Neuronal stem cell (in vitro differentiated cells): ENCODE results near the gene SMYD3.

Source experiments
- DNase-seq: peaks from one replicate; pipeline ENCODE4 v3.0.0-alpha.2; 2013; ENCODE audit warnings: low spot score
- H2AFZ ChIP-seq: one replicate; pipeline ENCODE4 v1.6.1; 2013; ENCODE audit warnings: mild to moderate bottlenecking, low read length, inconsistent platforms
- H2AK5ac ChIP-seq: 2 replicates; pipeline ENCODE4 v1.6.1; 2013; ENCODE audit warnings: low read depth, mild to moderate bottlenecking, inconsistent platforms, low read length, moderate library complexity, mixed read lengths
- H2BK120ac ChIP-seq: 2 replicates; pipeline ENCODE4 v1.6.1; 2013; ENCODE audit warnings: low read depth, mild to moderate bottlenecking, inconsistent platforms, low read length, moderate library complexity, mixed read lengths
- H2BK12ac ChIP-seq: one replicate; pipeline ENCODE4 v1.6.1; 2013; ENCODE audit warnings: low read length, inconsistent platforms
- H2BK15ac ChIP-seq: 2 replicates; pipeline ENCODE4 v1.6.1; 2013; ENCODE audit warnings: mild to moderate bottlenecking, low read length, inconsistent platforms, mixed read lengths
- H2BK5ac ChIP-seq: one replicate; pipeline ENCODE4 v1.6.1; 2013; ENCODE audit warnings: inconsistent platforms, mild to moderate bottlenecking, low read length, moderate library complexity
- H3K14ac ChIP-seq: one replicate; pipeline ENCODE4 v1.6.1; 2013; ENCODE audit warnings: low read length, inconsistent platforms
- H3K18ac ChIP-seq: 2 replicates; pipeline ENCODE4 v1.6.1; 2013; ENCODE audit warnings: low read length, inconsistent platforms
- H3K23ac ChIP-seq: 2 replicates; pipeline ENCODE4 v1.6.1; 2013; ENCODE audit warnings: low read depth, mild to moderate bottlenecking, mixed read lengths, low read length, inconsistent platforms; ENCODE audit not compliant: poor library complexity
- H3K27ac ChIP-seq: replicated peaks from 3 replicates; pipeline ENCODE4 v1.5.1; 2013; ENCODE audit warnings: low read length, inconsistent platforms
- H3K27me3 ChIP-seq, 3 experiments: 2 replicates each; pipeline ENCODE4 v1.6.1; 2013; ENCODE audit warnings: low read length in 3 of 3, mild to moderate bottlenecking in 2 of 3, inconsistent platforms in 1 of 3, low read depth in 1 of 3, mixed read lengths in 1 of 3, moderate library complexity in 1 of 3; ENCODE audit not compliant: control insufficient read depth in 3 of 3, insufficient read depth in 3 of 3
- H3K36me3 ChIP-seq, 2 donors: replicated peaks in 1 of 2; 2 replicates each; pipeline ENCODE4 v1.6.1; 2013; ENCODE audit warnings: low read length in 2 of 2; ENCODE audit not compliant: control insufficient read depth in 2 of 2, insufficient read depth in 2 of 2
- H3K4ac ChIP-seq: 2 replicates; pipeline ENCODE4 v1.6.1; 2013; ENCODE audit warnings: inconsistent platforms, mild to moderate bottlenecking, low read length, moderate library complexity
- H3K4me1 ChIP-seq, 2 donors: 1 replicate in 1 of 2; 2 replicates in 1 of 2; pipeline ENCODE4 v1.6.1; 2013; ENCODE audit warnings: low read length in 2 of 2, low read depth in 1 of 2; ENCODE audit not compliant: control insufficient read depth in 2 of 2, insufficient read depth in 1 of 2
- H3K4me2 ChIP-seq: one replicate; pipeline ENCODE4 v1.6.1; 2013; ENCODE audit warnings: mild to moderate bottlenecking, low read length, inconsistent platforms; ENCODE audit not compliant: insufficient read depth, poor library complexity, severe bottlenecking
- H3K4me3 ChIP-seq, 2 donors: 2 replicates each; pipeline ENCODE4 v1.5.1; 2013; ENCODE audit warnings: low read length in 2 of 2, mild to moderate bottlenecking in 2 of 2, inconsistent platforms in 1 of 2, moderate library complexity in 1 of 2
- H3K79me1 ChIP-seq: one replicate; pipeline ENCODE4 v1.6.1; 2013; ENCODE audit warnings: low read depth, mild to moderate bottlenecking, inconsistent platforms, low read length, moderate library complexity
- H3K9ac ChIP-seq: one replicate; pipeline ENCODE4 v1.6.1; 2013; ENCODE audit warnings: mild to moderate bottlenecking, low read depth, low read length, inconsistent platforms; ENCODE audit not compliant: poor library complexity
- H3K9me3 ChIP-seq, 2 donors: replicated peaks in 1 of 2; 2 replicates each; pipeline versions ENCODE3 to v1.6.1; 2013; ENCODE audit warnings: low read length in 2 of 2, mild to moderate bottlenecking in 2 of 2, inconsistent platforms in 1 of 2, low read depth in 1 of 2, mixed read lengths in 1 of 2, moderate library complexity in 1 of 2; ENCODE audit not compliant: control insufficient read depth in 2 of 2, insufficient read depth in 1 of 2
- H4K8ac ChIP-seq: one replicate; pipeline ENCODE4 v1.6.1; 2013; ENCODE audit warnings: low read depth, mild to moderate bottlenecking, inconsistent platforms, low read length, moderate library complexity
- H4K91ac ChIP-seq: one replicate; pipeline ENCODE4 v1.6.1; 2013; ENCODE audit warnings: low read length, low read depth, mild to moderate bottlenecking, inconsistent platforms; ENCODE audit not compliant: poor library complexity
- WGBS, 2 donors: extraction: QIAGEN DNeasy Blood & Tissue Kit; methylation state at CpG; one replicate each; pipeline ENCODE4 v1.1.7; 2013; ENCODE audit warnings: missing lambda C conversion rate in 2 of 2, mixed read lengths in 1 of 2; ENCODE audit not compliant: insufficient read length in 2 of 2, insufficient replicate concordance in 1 of 2; ENCODE audit errors: extremely low coverage in 2 of 2; 5-methylcytosine and 5-hydroxymethylcytosine counted together

Gene SMYD3

GRCh38 chr1:246212013-246212412, 295.1 kb downstream of the SMYD3 start:
- Histone ChIP-seq H2AK5ac (no peak overlapping the region), H3K9ac (no peak overlapping the region), H2BK5ac (no peak overlapping the region), H3K36me3 (no peaks in the 10 kb centered on the region), H3K4me3 (no peak overlapping the region), H3K27me3 (no peaks in the 10 kb centered on the region), H3K4me2 (no peak overlapping the region), H4K91ac (no peak overlapping the region), H2BK120ac (no peak overlapping the region), H3K4me1 (peaks cover 2 to 7% of the 10 kb centered on the region in 2 donors), H3K23ac (no peak overlapping the region), H2BK12ac (no peak overlapping the region), H3K27ac (no peak overlapping the region), H3K14ac (no peak overlapping the region), H4K8ac (no peak overlapping the region), H3K4ac (no peak overlapping the region), H2BK15ac (no peak overlapping the region), H2AFZ (no peak overlapping the region), H3K9me3 (no peaks in the 10 kb centered on the region), H3K18ac (no peak overlapping the region), H3K79me1 (no peaks in the 10 kb centered on the region)
- no peak for DNase-seq
- no CpG with 5 or more reads among the region's 2 CpGs for WGBS, 2 donors

- Histone ChIP-seq H3K23ac (no peak overlapping the region), H4K8ac (no peak overlapping the region), H3K79me1 (no peaks in the 10 kb centered on the region), H2BK120ac (no peak overlapping the region), H3K4me2 (no peak overlapping the region), H3K9ac (no peak overlapping the region), H3K9me3 (no peaks in the 10 kb centered on the region), H3K36me3 (no peaks in the 10 kb centered on the region), H3K18ac (no peak overlapping the region), H2BK15ac (no peak overlapping the region), H4K91ac (no peak overlapping the region), H2BK12ac (no peak overlapping the region), H2AFZ (peak overlapping the region; percentile 53), H3K27me3 (no peaks in the 10 kb centered on the region), H3K4ac (no peak overlapping the region), H3K14ac (no peak overlapping the region), H2AK5ac (no peak overlapping the region), H3K27ac (no peak overlapping the region), H3K4me1 (peaks cover 2 to 7% of the 10 kb centered on the region in 2 donors), H2BK5ac (no peak overlapping the region), H3K4me3 (no peak overlapping the region)
- no peak for DNase-seq
- WGBS, 2 donors = no CpG with 5 or more reads among the region's 10 CpGs
Observed at GRCh38 chr1:246210756-246211155, 296.3 kb downstream of the SMYD3 start.

GRCh38 chr1:246208105-246208504, 299.0 kb downstream of the SMYD3 start:
- Histone ChIP-seq H4K8ac (no peak overlapping the region), H4K91ac (no peak overlapping the region), H3K27ac (no peak overlapping the region), H3K14ac (no peak overlapping the region), H2BK120ac (no peak overlapping the region), H3K18ac (no peak overlapping the region), H3K9ac (no peak overlapping the region), H3K4ac (no peak overlapping the region), H3K23ac (no peak overlapping the region), H2BK12ac (no peak overlapping the region), H2BK5ac (no peak overlapping the region), H3K36me3 (no peaks in the 10 kb centered on the region), H3K4me1 (peaks cover 2 to 7% of the 10 kb centered on the region in 2 donors), H2AK5ac (no peak overlapping the region), H3K9me3 (no peaks in the 10 kb centered on the region), H3K4me3 (no peak overlapping the region), H3K79me1 (no peaks in the 10 kb centered on the region), H3K27me3 (no peaks in the 10 kb centered on the region), H2BK15ac (no peak overlapping the region), H3K4me2 (no peak overlapping the region), H2AFZ (no peak overlapping the region)
- DNase-seq = no peak
- WGBS, 2 donors = no CpG with 5 or more reads among the region's 2 CpGs

GRCh38 chr1:246203180-246203579, 303.9 kb downstream of the SMYD3 start:
- no CpG with 5 or more reads among the region's 6 CpGs for WGBS, 2 donors
- Histone ChIP-seq H3K4me3 (no peak overlapping the region), H3K9ac (no peak overlapping the region)

More at GRCh38 chr1:246203180-246203579, 303.9 kb downstream of the SMYD3 start:
- Histone ChIP-seq H2BK15ac (no peak overlapping the region), H3K36me3 (no peaks in the 10 kb centered on the region), H3K23ac (no peak overlapping the region), H2AK5ac (no peak overlapping the region), H4K8ac (no peak overlapping the region), H3K18ac (no peak overlapping the region), H3K4me1 (no peaks in the 10 kb centered on the region), H3K4ac (no peak overlapping the region), H3K27ac (no peak overlapping the region), H2BK120ac (no peak overlapping the region), H3K9me3 (no peaks in the 10 kb centered on the region), H2BK12ac (no peak overlapping the region), H3K79me1 (no peaks in the 10 kb centered on the region), H3K4me2 (no peak overlapping the region), H3K14ac (no peak overlapping the region), H2AFZ (no peak overlapping the region), H2BK5ac (no peak overlapping the region), H4K91ac (no peak overlapping the region), H3K27me3 (no peaks in the 10 kb centered on the region)
- no peak for DNase-seq
